OCI-LY7 (cell line): ENCODE results near the gene METRN.

Experiments used
- CTCF ChIP-seq: fragments of 200-600 bp; sonication (generic); conservative IDR thresholded peaks from 2 replicates; pipeline ENCODE4 v1.5.1; 2014; ENCODE audit warnings: mild to moderate bottlenecking, antibody characterized with exemption, low read length, moderate library complexity, mixed read lengths
- EZH2phosphoT487 ChIP-seq: fragments of 200-600 bp; sonication (generic); IDR thresholded peaks from 2 replicates; pipeline ENCODE4 v1.6.1; 2018; ENCODE audit warnings: low read depth, borderline replicate concordance, mild to moderate bottlenecking, mixed run types, antibody characterized with exemption, low read length, moderate library complexity, mixed read lengths

GRCh38 chr16:740764-741505 lies 26.0 kb downstream of the METRN start, which contains the start of gene CIAO3:
- TF ChIP-seq CTCF, result peak; percentile 87
- no peak for TF ChIP-seq EZH2phosphoT487
